ENCODE results near the gene SVOPL.

SVOPL gene

GRCh38 chr7:138700857-138701536, at the start of gene SVOPL:
Gene SVOPL (minus strand): TSS chr7:138701362. CDS start chr7:138679045, 22,317 bp downstream.
- DNase-seq: no peak
- Histone ChIP-seq H4K20me1 (ENCODE audit: insufficient read depth, low read length) (no peaks in the 10 kb centered on the region), H3K27ac (ENCODE audit: low read length) (no peak within 1 kb of the TSS), H3F3A (ENCODE audit: insufficient read depth, low read length) (no peaks in the 10 kb centered on the region), H3K4me3 (ENCODE audit: low read length) (no peak within 1 kb of the TSS), H3K9me3 (replicated peaks; ENCODE audit: insufficient read depth, low read length) (no peaks in the 10 kb centered on the region), H2AFZ (ENCODE audit: low read length) (no peak within 1 kb of the TSS), H3K27me3 (replicated peaks; ENCODE audit: insufficient read depth, low read length) (no peaks in the 10 kb centered on the region), H3K36me3 (replicated peaks; ENCODE audit: insufficient read depth, low read length) (no peaks in the 10 kb centered on the region), H3K79me2 (ENCODE audit: low read length) (no peaks in the 10 kb centered on the region), H3K9me2 (replicated peaks; ENCODE audit: insufficient read depth, low read length) (0 out of 2 replicates have a peak, but pooled peaks cover 3% of the 10 kb centered on the region), H3K4me1 (ENCODE audit: low read length) (no peaks in the 10 kb centered on the region), H3K4me2 (ENCODE audit: low read depth, low read length) (no peak within 1 kb of the TSS), H3K9ac (ENCODE audit: low read length) (no peak within 1 kb of the TSS)
- TF ChIP-seq EZH2phosphoT487 (IDR thresholded peaks at IDR 0.05; ENCODE audit: low read length) (no peak), EZH2 (optimal IDR thresholded peaks at IDR 0.05; ENCODE audit: low read depth, low read length) (no peak), CTCF (IDR thresholded peaks at IDR 0.05; ENCODE audit: low read length) (no peak)

GRCh38 chr7:138750473-138750872, 49.3 kb upstream of the SVOPL start:
- no peak overlapping the region for H2AFZ ChIP-seq (ENCODE audit: low read length)
- H3K4me2 ChIP-seq (ENCODE audit: low read depth, low read length): no peak overlapping the region
- no peaks in the 10 kb centered on the region for H4K20me1 ChIP-seq (ENCODE audit: insufficient read depth, low read length)
- DNase-seq: no peak
- TF ChIP-seq EZH2phosphoT487 (IDR thresholded peaks at IDR 0.05; ENCODE audit: low read length) (no peak), EZH2 (optimal IDR thresholded peaks at IDR 0.05; ENCODE audit: low read depth, low read length) (no peak), CTCF (IDR thresholded peaks at IDR 0.05; ENCODE audit: low read length) (no peak)
- H3K4me1 ChIP-seq (ENCODE audit: low read length): peaks cover 11% of the 10 kb centered on the region
- no peaks in the 10 kb centered on the region for H3K36me3 ChIP-seq (replicated peaks; ENCODE audit: insufficient read depth, low read length)
- H3K4me3 ChIP-seq (ENCODE audit: low read length): no peak overlapping the region
- H3K9me2 ChIP-seq (replicated peaks; ENCODE audit: insufficient read depth, low read length): no peaks in the 10 kb centered on the region
- no peak overlapping the region for H3K27ac ChIP-seq (ENCODE audit: low read length)
- H3K27me3 ChIP-seq (replicated peaks; ENCODE audit: insufficient read depth, low read length): no peaks in the 10 kb centered on the region
- H3F3A ChIP-seq (ENCODE audit: insufficient read depth, low read length): no peaks in the 10 kb centered on the region
- no peaks in the 10 kb centered on the region for H3K79me2 ChIP-seq (ENCODE audit: low read length)
- H3K9ac ChIP-seq (ENCODE audit: low read length): no peak overlapping the region
- no peaks in the 10 kb centered on the region for H3K9me3 ChIP-seq (replicated peaks; ENCODE audit: insufficient read depth, low read length)

GRCh38 chr7:138749960-138750359, 48.8 kb upstream of the SVOPL start:
- Histone ChIP-seq H3K9me2 (replicated peaks; ENCODE audit: insufficient read depth, low read length) (no peaks in the 10 kb centered on the region), H4K20me1 (ENCODE audit: insufficient read depth, low read length) (no peaks in the 10 kb centered on the region), H3K4me3 (ENCODE audit: low read length) (no peak overlapping the region), H3K79me2 (ENCODE audit: low read length) (no peaks in the 10 kb centered on the region), H3K9ac (ENCODE audit: low read length) (no peak overlapping the region), H3F3A (ENCODE audit: insufficient read depth, low read length) (no peaks in the 10 kb centered on the region), H3K4me1 (ENCODE audit: low read length) (peaks cover 11% of the 10 kb centered on the region), H3K9me3 (replicated peaks; ENCODE audit: insufficient read depth, low read length) (no peaks in the 10 kb centered on the region), H2AFZ (ENCODE audit: low read length) (no peak overlapping the region), H3K4me2 (ENCODE audit: low read depth, low read length) (no peak overlapping the region), H3K36me3 (replicated peaks; ENCODE audit: insufficient read depth, low read length) (no peaks in the 10 kb centered on the region), H3K27me3 (replicated peaks; ENCODE audit: insufficient read depth, low read length) (no peaks in the 10 kb centered on the region), H3K27ac (ENCODE audit: low read length) (no peak overlapping the region)
- no peak for DNase-seq
- TF ChIP-seq CTCF (IDR thresholded peaks at IDR 0.05; ENCODE audit: low read length) (no peak), EZH2phosphoT487 (IDR thresholded peaks at IDR 0.05; ENCODE audit: low read length) (no peak), EZH2 (optimal IDR thresholded peaks at IDR 0.05; ENCODE audit: low read depth, low read length) (no peak)

All from MM.1S (cell line).